Gastroesophageal sphincter (tissue), 3 donors: ENCODE data around the gene EVA1A.

Experiments
- CTCF ChIP-seq, 4 experiments: fragments of 200-600 bp in 2 of 4; fragments of 450-650 bp in 2 of 4; sonication (generic) in 1 of 4; IDR thresholded peaks; one replicate each; pipeline ENCODE4 v1.5.1; 2017 to 2019; ENCODE audit warnings: antibody characterized with exemption in 4 of 4, mild to moderate bottlenecking in 2 of 4, moderate library complexity in 2 of 4
- EP300 ChIP-seq: sonication (generic); formaldehyde crosslinking; IDR thresholded peaks from one replicate; pipeline ENCODE4 v1.6.1; 2017; ENCODE audit warnings: antibody characterized with exemption, mild to moderate bottlenecking
- POLR2AphosphoS5 ChIP-seq: sonication (generic); formaldehyde crosslinking; IDR thresholded peaks from one replicate; pipeline ENCODE4 v1.6.1; 2017; ENCODE audit warnings: antibody characterized with exemption

- TF ChIP-seq CTCF (IDR thresholded peaks at IDR 0.05) = no peak
- no peak for TF ChIP-seq EP300
- TF ChIP-seq POLR2AphosphoS5 = no peak
Measured at GRCh38 chr2:75495862-75496261, 64.9 kb downstream of the EVA1A start.
